HG03135 (cell line): ENCODE data around the gene RGS12.

Source experiments
- ATAC-seq: cut with Tn5 transposase; IDR thresholded peaks from one replicate; pipeline ENCODE4 v1.9.1; 2021; ENCODE audit warnings: mild to moderate bottlenecking, moderate library complexity; ENCODE audit not compliant: unreplicated experiment

The RGS12 gene

DNA sequence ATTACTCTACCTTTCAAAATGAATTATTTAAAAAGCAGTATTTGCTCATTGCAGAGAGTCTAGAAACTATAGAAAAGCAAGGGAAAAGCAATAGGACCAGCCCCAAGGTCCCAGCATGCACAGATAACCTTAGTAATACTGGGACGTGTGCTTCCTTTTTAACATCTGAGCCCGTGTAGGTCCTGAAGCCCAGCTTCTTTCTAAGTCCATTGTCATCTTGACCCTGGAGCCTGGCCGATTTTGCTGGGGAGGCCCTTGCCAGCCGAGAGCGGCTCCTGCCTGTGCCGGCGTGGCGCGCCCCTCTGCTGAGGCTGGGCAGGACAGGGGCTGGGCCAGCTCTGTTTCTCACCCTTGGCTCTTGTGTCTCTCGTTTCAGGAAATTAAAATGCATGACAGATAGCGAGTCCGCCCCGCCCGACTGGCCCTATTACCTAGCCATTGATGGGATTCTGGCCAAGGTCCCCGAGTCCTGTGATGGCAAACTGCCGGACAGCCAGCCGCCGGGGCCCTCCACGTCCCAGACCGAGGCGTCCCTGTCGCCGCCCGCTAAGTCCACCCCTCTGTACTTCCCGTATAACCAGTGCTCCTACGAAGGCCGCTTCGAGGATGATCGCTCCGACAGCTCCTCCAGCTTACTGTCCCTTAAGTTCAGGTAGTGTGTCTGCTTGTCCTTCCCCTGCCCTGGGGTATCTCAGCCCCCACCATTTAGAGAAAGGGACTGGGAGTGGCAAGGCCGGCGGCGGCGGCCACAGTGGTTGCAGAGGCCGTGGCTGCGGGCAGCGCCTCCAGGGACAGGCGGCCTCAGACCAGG, 39.8 kb upstream of the RGS12 start:
- ATAC-seq, result no peak

DNA sequence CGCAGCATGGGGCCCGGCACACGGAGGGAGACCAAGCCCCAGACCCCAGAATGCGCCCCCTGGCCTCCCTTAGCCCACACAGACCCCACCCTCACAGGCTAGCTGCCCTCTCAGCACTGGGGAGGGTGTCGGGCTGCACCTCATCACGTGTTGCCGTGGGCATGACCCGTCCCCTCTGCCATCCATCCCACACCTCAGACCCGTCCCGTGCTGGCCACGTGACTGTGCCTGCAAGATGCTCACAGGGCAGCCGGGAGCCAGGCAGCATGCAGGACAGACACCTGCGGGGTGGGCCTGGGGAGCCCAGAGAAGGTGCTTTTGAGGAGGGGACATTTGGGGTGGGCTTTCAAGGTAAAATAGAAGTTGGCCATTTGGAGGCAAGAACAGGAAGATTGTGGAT, 39.0 kb upstream of the RGS12 start:
- ATAC-seq, result no peak

DNA sequence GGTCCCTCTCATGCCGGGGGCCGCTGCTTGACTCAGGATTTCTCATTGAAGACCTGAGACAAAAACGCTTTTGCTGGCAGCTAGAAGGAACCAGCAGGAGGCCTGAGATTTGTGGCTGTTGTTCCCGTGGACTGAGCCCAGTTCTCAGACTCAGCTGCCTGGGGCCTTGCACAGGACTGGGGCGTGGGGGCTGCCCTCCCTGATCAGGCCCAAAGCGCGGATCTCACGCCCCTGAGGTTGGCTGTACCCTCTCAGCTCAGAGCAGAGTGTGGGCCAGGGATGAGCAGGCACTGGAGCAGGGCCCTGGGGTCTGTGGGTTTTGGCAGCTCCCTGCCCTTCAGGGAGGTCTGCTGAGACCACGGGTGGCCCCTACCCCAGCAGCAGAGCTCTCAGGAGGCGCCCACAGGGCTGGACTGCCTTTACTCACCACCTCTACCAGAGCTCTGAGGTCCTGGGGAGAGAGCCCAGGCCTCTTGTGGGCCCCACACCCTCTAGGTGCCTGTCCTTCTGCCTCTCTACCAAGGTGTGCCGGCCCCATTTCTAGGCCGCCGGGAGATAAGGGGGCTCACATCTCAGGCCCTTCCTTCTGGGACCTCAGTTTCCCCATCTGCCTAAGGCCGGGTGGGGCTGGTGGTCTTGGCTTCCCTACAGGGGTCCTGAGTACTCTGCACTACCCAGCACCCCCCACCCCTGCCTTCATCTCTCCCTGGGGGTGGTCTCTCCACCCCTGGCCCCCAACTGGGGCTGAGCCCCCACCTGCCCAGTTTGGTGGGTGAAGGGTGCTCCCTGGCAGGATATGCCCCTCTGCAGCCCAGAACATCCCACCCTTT, 38.3 kb upstream of the RGS12 start:
- no peak for ATAC-seq

DNA sequence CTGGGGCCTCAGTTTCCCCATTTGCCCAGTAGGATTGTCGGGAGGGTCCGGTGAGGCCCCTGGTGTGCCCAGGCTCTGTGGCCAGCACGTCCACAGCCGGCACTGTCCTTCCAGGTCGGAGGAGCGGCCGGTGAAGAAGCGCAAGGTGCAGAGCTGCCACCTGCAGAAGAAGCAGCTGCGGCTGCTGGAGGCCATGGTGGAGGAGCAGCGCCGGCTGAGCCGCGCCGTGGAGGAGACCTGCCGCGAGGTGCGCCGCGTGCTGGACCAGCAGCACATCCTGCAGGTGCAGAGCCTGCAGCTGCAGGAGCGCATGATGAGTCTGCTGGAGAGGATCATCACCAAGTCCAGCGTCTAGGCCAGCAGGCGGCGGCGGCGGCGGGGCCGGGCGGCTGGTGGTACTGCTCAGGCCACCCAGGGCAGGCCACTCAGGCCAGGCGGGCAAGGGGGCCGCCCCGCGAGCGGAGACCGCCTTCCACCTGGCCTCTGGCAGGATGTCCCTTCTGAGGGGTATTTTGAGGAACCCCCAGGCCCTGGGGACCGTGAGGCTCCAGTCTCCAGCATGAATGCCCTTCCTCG, 37.1 kb upstream of the RGS12 start:
- ATAC-seq, result no peak

DNA sequence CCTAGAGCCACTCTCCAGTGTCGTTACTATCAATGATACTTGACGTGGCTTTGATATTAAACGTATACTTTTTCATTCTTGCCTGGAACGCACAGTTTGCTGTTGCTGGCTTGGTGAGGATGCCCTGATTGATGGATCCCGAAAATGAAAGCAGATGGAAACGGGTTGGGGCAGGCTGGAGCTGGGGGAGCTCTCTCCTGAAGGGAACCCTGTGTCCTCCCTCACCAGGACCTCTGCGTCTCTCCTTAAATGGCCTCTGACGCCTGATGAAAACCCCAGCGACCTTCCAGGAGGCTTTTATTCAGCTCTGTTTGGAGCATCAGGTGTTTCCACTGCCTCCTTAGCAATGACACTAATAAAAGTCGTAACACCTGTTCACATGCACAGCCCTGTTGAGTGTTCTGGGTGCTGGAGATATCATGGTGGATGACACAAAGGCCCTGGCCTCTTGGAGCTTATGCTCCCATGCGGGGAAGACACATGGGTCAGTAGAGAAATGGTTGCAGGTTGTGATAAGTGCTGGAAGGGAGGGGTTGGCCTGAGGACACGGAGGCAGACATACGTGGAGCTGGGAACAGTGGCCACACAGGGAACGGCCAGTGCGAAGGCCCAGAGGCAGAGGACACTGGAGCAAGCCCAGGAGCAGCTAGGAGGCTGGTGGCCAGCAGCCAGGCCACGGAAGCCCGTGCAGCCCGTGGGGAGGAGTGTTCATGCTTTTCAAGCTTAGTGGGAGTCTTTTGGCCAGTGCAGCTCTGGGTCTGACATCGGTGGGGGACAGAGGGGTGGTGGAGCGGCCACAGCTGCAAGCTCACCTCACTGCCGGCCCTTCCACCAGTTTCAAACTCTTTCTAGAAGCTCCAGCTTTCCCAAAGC, 36.4 kb upstream of the RGS12 start:
- no peak for ATAC-seq

DNA sequence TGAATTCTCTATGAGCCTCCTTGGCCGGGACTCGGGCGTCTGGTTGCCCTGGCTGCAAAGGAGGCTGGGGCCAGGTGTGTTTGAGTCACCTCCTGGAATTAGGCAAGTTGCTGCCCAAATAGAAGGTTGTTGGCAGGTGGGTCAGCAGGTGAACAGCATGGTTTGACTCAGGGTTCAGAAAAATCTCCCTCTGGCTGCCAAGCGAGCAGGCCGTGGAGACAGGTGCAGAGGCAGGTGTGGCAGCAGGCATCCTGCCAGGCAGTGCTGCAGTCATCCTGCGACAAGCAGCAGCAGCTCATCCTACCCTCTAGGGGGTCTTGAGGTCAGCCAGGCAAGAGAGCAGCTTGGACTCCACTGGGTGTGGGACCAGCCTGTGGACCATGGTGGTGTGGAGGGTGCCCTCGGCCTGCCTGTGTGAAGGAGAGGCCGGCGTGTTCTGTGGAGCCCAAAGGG, 35.7 kb upstream of the RGS12 start:
- no peak for ATAC-seq

DNA sequence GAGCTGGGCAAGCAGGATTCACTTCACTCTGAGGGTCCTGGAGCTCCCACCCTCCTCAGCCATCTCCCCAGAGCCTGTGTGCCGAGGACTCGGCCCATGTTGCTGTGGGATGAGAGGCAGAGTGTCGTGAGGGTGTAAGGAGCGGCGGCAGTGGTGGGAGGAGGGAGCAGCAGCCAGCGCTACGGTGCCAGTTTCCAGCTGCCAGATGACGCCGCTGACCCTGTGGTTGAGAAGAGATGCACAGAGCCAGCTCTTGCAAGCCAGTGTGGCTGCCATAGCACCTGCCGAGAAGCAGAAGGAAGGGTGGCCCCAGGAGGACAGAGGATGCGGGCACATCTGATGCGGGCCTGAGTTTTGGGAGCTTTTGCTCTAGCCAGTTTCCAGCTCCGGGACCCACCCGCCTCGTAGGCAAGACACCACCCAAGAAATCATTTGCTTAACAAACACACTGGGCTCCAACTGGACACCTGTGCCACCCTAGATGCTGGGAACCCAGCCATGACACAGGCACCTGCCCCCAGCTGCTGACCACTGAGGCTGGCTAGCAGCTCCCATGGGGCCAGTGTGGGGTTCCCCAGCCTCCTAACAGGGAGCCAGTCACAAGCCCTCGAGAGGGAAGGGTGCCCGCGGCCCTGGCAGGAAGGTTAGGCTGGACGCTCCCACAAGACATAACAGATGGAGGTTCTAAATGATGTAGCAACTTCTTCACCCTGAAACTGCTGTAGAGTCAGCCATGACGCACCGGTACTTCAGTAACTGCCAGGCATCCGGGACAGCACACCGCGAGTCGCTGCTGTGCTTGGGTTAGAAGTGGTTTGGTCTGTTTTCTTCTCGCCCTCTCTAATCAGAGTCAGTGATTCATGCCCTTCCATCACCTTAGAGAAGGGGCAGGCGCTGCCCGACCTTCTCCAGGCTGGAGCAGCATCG, 35.0 kb upstream of the RGS12 start:
- ATAC-seq, result no peak

DNA sequence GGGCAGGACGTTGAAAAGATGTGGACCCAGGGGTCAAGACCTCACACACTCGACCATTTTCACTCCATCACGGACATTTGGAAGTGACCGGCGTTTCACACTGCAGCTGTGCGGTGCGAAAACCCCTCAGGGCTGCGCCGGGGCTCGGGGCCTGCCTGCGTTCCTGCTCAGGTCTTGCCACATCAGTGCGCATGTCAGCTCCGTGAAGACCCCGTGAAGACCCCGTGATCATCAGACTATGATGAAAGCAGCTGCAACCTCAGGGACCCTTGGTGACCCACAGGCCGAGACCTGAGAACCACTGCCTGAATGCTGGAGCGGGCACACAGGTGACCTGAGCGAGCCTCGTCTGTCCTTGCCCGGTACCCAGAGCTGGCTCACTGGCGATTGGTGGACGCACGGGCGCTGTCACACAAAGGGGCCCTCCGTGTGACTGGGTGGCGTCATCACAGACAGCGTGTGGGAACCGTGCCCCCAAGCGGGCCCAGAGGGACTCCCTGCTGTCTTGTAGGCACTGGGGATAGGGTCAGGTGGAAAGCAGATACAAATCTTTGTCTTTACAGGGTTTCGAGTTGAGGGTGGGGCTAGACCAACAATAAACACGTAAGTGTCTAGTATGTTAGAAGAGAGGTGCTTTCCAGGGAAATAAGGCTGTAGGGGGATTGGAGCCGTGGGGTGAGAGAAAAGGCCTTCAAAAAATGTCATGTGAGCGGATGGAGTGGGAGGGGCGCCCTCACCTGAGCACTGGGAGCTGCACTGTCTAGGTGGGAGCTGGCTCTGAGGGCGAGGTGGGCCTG, 31.2 kb upstream of the RGS12 start:
- ATAC-seq, result no peak

DNA sequence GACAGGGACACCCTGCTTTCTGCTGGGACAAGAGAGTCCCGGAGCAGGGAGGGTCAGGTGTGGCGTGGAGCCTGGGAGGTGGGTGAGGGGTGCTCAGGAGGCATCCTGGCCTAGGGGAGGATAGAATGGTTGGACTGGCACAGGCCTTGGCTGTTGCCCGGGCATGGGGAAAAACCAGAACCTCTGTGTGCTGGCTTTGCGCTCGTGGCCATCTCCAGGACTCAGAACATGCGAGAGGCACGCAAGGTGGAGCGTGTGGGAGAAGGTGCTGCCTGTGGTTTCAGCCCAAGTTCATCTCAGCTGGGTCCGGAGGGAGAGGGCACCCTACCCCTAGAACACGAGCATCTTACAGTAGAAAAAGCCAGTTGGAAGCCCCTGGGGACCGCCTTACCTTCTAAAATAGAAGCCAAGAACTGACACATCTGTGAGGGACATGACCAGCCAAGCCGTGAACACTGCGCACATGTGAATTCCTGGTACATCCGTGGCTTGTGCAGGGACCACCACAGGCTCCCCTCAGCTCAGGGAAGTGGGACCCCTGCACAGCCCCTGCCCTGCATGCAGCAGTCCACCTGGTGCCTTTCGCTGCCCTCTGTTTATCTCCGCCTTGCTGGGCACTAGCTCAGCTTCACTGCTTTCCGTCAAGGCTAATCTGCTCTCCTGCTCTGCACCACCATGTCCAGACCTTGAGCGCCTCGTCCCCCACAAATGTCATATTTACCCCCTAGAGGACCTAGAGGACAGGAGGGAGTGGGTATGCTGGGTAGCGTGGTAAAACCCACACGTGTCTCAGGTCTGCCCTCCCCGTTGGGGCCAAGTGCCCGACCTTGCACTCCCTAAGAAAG, 30.4 kb upstream of the RGS12 start:
- ATAC-seq, result no peak

DNA sequence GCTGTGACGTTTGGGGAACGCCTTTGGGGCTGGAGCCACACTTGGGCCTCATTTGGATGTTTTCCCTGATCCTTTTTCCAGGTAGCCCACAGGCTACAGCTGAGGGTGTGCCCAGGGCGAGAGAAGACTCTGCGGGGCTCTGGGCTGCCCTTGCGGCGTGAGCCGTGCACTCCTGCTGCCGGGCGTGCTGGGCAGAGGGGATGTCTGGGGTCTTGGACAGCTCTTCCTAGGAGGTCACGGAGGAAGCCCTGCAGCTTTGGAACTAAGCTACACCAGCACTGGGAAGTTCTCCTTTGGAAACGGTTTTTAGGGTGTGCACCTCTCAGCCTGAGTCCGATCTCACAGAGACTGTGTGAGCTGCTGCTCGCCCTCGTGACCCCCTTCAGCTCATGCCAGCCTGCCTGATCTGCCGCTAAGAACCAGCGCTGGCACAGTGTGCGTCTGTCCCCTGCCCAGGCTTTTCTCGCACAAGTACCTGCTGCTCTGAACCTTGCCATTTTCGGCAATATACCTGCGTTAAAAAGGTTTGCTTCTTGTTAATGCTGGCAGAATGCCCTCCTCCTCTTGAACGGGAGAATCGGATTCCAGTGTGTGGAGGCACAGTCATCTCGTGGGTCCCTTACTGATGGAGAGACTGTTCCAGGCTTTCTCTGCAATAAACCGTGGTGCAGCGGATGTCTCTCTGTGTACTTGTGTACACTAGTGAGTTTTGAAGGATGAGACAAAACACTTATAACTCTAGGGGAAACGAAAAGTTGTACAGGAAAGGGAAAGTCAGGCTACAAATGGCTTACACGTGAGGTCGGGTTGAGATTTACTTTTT, 29.6 kb upstream of the RGS12 start:
- no peak for ATAC-seq

DNA sequence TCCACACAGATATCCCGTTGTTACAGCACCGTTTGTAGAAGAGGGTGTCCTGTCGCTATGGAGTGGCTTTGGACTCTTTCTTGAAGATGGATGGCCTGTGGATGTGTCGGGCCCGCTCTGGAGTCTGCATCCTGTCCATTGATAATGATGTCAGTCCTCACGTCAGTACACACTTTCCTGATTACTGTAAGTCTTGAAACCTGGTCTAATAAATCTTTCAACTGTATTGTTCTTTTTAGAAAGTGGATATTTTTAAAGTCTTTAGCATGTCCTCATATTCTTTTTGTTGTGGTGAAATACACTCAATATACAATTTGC, 29.0 kb upstream of the RGS12 start:
- ATAC-seq, result no peak

DNA sequence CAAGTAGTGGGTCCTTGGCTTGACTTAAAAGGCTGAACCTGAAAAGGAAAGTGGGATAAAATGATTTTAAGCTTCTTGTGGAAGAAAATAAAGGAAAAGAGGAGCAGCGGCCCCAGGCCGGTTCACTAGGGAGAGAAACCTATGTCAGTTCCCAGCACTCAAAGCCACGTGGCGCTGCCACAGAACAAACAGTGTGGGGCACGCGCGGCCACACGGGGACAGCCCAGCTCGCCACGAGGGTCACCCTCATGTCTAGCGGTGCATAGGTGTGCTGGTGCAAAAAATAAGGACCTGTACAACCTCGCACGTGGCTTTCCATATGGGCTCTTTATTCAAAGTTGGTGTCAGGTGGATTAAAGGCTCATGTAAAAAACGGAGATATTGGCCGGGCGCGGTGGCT, 26.7 kb upstream of the RGS12 start:
- ATAC-seq, result no peak

DNA sequence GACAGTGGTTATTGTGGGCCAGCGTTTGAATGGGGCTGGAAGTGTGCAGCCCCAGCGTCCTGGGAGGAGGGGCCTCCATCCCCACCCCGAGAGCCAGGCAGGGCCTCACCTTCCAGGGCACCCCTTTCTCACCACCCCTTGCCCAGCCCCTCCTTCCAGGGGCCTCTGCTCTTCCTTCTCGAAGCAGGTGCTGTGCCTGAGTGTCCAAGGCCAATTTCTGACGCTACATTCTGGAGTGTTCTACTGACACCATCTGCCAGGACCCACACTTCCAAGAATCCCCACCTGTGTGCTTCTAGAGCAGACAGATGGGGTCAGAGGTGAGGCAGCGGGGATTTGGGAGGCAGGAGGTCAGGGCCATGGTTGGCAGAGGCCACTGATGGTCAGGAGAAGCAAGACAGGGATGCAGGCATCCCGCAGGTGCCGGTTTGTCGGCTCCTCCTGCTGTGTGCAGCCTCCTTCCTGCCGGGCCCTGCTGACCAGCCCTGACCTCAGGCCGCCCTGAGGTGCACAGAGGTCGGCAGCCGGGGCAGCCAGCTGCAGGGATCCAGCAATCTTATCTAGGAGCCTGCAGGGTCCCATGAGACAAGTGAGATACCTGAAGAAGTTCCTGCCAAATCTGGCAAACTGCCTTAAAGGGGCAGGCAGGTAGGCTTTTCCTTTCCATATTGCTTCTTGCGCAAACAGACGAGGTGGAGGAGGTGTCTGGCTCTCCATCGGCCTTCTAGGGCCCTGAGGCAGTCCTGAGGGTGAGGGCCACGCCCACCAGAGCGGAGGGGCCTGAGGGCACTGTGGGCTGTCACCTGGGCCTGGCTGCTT, 25.0 kb upstream of the RGS12 start:
- no peak for ATAC-seq

DNA sequence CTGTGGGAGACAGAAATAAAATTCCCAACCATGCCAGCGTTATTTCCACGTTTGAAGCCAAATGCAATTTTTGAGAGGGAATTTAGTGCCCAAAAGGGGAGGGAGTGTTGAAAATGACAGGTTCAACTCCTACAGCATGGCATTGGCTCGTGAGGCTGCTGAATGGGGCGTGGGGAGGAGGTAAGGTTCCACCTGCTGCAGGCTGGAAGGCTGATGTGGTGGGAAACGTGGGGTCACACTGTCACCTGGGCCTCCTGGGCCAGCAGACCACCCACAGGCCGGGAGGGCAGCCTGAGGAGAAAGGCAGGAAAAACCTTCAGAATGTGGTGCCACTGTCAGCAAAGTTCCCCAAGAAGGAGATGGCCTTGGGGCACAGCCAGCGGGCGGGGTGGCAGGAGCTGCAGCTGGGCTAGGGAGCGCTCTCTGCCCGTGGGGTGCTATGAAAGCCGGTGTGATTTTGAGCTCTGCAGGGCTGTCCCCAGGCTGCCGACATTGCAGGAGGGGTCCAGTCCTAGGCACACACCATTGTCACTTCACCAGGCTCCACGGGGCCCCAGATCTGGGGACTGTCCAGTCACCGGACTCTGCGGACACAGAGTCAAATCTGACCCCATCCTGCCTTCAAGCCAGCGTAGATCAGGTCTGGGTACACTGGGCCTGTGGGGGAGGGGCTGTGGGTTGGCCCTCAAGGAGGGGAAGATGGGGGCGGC, 24.3 kb upstream of the RGS12 start:
- ATAC-seq, result no peak

DNA sequence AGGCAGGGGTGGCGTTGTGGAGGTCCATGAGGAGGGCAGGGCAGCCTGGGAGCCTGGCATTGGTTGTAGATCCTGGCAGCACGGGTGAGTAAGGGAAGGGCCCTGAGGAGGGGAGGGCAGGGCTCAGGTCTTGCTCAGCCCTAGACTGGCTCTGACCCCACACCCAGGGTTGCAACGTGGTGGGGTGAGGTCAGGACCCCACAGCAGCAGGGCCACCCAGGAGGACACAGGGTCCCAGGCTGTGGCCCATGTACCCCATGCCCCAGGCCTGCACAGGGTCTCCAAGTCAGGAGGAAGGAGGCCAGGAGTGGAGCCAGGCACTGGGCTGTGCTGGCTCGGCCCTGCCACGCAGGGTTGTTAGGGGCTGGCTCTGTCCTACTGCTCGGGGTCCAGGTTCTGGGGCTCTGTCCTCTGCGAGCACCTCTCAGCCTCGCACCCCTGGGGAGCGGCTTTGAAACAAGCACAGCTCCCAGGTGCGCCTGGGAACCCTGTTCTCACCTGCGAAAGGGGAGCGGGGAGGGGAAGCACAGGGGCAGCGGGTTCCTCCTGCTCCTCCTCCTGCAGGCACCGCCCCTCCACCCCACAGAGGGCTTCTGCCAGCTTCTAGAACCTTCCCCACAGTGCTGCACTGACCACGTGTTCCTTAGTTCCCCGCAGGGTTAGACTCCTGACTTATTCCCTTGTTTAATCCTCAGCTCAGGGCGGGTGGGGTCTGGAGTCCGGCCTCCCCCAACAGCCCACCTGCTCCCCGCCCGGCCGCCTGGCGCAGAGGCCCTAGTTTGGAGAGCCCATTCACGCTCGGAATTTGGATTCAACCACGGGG, 23.5 kb upstream of the RGS12 start:
- ATAC-seq, result no peak
